HG02943 (cell line): Measurements from ENCODE around the gene DUSP8.
"Not testable (repeated sequence)": the region's sequence is repeated elsewhere in the genome, so short reads cannot be mapped to it uniquely, and the experiment has no call there.

Source experiments
- ATAC-seq: cut with Tn5 transposase; IDR thresholded peaks from one replicate; pipeline ENCODE4 v1.9.1; 2021; ENCODE audit warnings: mild to moderate bottlenecking, low read depth, moderate library complexity; ENCODE audit not compliant: unreplicated experiment

DUSP8 gene

DNA sequence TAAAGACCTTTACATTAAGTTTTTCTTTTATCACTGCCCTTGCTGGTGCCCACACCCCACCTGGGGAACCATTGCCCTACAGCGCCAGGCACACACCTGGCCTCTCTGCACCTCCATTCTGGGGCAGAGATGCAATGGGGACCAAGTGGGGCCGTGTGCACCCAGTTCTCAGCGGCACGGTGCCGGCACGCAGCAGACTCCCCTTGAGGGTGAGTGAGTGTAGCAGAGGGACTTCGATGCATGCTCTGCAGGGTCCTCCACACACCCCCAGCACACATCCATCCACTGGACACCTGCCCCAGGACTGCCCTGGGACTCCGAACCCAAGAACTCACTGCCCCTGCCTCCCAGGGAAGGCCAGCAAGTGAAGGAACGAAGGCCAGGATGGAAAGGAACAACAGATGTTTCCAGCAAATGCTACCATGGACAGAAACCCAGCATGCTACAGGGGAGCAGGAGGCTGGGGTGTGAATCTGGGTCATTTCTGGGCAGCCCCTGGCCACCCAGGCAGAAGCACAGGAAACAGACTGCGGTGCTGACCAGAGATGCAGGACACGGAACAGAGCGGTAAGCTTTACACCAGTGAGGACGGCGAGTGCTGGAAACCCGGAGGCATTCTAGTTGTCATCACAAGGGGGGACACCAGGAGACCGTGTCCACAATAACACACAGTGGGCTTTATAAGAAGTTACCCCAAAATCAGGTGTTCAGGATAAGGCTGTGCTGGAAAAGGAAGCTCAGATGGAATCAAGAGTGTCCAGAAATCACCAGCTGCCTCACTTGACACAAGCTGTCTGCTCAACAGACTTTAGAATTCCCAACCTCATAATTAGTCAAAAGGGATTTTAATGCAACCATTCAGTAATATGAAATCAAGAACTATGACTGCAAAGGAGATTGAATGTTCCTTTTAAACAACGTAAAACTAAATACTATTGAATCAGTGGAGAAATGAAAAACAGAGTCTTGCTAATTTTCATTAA is 52.8 kb downstream of the DUSP8 start:
- no peak for ATAC-seq

DNA sequence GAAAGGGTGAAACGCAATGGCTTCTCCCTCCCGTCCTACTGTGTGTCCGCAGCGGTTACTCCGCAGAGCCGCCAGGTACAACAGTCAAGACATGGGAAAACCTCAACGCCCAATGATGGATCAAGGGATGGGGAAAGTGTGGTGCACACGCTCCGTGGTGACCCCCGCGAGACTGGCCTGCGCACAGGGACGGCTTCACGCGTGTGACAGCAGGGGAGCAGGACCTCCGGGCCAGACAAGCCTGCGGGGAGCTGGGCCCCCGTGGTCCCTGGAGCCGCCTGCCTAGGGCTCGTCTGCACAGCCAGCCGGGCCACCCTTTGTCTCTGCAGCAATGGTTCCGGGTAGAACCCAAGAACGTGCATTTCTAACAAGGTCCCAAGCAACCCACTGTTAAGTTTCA is 53.8 kb downstream of the DUSP8 start:
- ATAC-seq = no peak

DNA sequence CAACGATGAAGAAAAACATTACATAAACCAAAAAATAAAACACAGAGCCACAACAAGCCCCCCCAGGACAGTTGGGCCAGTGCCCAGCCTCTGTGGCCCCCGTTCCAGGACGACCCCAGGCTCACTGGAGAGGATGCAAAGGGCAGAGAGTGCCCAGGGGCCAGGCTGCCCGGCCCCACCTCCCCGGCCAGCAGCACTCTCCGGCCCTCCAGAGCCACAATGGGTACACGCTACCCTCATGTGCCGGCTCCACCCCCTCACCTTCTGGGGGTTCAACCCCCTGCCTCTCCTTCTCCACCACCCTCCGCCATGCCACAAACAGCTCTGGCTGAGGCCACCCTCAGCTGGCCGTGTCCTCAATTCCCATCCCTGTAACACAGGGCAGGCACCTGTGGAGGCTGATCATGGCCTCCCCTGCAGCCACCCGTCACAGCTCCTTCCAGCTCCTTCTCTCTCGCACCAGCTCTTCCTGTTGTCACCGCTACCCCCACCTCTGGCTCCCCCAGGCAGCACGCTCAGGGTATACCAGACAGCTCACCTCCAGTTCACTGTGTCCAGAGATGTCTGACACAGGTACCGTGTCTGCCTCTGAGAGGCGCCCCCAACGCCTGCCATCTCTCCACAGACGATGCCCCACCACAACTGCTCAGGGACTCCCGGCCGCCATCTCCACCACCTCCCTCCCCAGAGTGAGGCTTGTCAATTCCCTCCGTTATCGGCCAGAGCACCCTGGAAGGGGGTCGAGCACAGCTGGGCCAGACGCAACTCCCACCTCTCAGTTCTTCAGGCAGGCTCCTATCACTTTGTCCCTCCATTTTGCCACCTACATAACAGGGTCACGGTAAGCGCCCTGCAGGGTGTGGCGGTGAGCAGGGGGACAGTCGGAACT is 54.7 kb downstream of the DUSP8 start:
- ATAC-seq = no peak

DNA sequence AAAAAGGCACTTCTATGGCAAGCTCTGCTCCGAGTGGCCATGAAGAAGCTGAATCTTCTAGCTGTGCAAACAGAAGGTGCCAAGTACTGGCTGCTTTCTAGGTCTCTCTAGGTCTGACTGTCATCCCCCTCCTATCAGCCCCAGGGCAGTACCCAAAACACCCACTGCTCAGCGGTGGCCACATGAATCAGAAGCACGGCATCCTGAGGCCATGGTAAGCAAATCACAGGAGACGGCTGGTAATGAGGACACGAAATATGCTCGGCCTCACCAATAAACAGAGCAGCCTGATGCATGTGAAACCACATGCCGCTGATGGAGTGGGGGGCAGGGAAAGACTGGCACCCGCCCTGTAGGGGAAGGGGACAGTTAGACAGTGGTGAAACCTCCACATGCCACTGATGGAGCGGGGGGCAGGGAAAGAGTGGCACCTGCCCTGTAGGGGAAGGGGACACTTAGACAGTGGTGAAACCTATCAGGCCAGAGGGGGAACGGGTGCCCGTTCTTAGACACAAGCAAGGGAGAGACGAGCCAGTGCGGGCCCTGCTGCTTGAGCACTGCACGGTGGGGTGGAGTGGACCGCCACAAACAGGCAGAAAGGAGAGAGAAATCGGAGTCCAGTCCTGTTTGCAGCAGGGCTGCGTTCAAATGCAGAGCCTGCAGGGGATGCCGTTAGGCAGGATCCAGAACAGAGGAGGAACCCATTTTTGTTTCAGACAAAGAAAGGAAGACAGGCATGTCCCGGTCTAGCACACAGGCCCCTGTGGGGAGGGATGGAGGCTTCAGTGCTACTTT is 55.6 kb downstream of the DUSP8 start:
- ATAC-seq = no peak

DNA sequence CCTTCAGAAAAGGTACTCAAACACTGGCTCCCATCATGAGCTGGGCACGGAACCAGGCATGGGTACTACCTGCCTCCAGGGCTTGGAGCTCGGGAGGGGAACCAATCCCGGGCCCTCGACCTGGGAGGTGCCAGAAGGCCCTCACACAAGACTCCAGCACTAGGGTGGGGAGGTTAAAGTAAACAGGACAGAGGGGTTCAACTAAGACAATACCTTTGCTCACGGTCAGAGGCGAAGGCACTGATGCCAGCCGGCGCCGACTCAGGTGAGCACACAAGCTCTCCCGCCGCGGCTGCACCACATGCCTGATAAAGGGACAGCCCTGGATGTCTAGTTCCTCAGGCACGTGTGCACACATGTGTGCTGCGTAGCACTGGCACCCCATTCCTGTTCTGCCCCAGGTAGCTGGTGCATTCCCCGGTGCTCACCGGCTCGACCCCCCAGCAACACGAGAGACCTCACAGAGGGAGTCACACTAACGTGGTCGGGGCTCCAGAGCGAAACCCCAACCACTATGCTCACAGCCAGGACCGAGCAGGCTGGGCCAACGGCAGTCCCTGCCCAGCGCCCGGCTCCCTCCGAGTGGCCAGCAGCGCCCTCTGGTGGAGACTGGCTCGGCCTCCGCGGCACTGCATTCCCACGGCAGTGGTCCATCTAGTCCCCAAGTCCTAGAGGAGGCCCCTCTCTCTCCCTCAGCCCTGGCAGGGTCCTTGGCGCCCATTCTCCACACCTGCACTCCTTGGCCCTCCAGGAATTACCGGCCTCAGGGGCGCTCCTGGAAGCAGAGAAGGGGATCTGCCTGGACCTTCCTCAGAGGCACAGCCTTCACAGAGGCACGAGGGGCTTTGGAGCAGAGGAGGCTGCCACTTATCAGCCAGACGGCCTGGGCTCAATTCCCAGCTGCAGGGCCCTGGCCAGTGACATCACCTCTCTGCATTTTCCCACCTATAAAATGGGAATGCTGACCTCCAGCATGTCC is 56.7 kb downstream of the DUSP8 start:
- no peak for ATAC-seq

DNA sequence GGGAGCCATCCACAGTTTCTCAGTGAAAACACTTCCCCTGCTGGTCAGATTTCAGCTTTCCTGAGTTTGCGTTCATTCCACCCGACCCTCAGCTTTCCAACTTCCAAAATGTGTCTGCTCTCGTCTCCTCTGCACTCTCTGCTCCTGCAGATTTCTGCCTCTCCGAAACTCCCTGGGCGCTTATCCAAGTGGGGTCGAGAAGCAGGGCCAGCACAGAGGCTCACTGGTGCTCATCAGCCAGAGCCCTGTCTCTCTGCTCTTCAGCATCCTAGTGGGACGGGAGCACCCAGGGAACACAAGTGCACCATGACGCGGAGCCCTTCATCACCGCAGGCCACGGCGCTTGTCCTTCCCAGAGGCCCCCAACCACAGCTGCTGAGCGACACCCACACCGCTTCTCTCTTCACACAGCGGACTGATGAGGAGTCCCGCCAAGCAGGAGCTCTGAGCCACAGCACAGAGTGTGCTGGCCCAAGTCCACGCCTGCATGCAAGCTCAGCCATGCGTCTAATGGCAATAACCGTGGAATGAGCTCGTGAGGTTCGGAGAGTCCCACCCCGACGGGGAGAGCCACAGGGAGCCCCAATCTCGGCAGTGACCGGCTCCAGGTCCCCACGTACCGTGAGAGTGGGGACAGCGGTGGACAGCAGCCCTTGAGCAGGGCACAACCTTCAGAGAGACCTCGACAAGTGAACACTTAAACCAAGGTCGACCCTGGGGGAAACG is 57.6 kb downstream of the DUSP8 start:
- no peak for ATAC-seq

DNA sequence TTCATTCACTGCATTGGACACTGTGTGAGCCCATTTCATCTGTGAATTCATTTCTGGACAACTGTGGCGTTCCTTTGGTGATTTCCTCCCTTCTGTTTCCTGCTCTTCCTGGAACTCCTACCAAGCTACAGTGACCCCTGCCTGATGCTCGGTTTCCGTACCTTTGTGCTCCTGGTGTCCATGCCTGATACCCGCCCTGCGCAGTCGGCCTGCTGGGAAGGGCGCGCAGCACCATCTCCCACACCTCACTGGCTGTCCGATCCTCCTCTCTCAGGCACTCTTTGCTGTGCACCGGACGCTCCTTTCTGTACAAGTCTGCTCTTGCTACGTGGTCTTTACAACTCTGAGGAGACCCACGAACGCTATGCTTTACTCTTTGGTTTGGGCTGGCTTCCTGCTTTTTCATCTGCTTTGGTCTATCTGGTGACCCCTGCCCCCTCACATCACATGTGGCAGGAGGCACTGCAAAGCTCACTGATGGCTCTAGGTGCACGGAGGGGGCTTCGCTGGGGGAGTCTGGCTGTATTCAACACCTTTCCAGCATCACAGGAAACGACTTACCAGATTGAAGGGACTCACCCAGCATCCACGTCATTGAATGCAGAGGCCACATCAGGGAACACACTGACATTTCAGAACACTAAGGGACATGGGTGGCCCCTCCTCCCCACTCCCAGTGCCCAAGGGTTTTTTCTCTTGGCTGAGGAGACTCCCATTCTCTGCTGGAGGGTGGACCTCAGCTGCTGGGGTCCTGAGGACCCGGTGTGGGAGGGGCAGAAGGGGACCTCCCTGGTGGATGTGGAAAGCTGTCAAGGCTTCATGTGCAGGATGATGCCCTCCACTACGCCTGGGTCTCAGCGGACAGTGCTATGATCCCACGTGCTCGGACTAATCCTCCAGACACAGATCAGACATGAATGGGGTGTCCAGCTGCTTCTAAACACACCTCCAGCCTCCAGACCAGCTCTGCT is 58.5 kb downstream of the DUSP8 start:
- ATAC-seq = no peak

DNA sequence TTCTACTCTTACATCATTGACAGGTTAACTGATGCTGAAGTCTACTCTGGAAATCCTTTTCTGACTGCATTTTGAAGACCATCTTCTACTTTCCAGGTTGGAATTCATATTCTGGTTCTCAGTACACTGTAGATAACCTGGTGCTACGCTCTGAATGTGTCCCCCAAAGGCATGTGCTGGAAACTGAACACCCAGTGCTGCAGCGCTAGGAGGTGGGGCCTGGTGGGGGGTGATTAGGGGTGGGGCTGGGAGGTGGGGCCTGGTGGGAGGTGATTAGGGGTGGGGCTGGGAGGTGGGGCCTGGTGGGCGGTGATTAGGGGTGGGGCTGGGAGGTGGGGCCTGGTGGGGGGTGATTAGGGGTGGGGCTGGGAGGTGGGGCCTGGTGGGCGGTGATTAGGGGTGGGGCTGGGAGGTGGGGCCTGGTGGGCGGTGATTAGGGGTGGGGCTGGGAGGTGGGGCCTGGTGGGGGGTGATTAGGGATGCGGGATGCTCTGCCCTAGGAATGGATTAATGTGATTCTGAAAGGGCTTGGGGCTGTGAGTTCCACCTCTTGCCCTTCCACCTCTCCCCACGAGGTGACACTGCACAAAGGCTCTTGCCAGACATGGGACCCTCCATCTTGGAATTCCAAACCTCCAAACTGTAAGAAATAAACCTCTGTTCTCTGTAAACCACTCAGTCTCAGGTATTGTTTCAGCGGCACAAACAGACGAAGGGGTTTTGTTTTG is 59.4 kb downstream of the DUSP8 start:
- not testable (repeated sequence) for ATAC-seq

- ATAC-seq = no peak
These were observed 60.1 kb downstream of the DUSP8 start for GRCh38 chr11:1511937-1512496.

- no peak for ATAC-seq
These were observed 61.1 kb downstream of the DUSP8 start for GRCh38 chr11:1510928-1511327.

DNA sequence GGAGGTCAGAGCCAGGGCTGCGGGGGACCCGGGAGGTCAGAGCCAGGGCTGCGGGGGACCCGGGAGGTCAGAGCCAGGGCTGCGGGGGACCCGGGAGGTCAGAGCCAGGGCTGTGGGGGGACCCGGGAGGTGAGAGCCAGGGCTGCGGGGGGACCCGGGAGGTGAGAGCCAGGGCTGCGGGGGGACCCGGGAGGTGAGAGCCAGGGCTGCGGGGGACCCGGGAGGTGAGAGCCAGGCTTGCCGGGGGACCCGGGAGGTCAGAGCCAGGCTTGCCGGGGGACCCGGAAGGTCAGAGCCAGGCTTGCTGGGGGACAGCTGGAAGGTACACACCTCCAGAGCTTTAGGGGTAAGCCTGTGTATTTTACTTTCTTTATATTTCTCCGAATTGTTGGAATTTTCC is 61.7 kb downstream of the DUSP8 start:
- not testable (repeated sequence) for ATAC-seq

DNA sequence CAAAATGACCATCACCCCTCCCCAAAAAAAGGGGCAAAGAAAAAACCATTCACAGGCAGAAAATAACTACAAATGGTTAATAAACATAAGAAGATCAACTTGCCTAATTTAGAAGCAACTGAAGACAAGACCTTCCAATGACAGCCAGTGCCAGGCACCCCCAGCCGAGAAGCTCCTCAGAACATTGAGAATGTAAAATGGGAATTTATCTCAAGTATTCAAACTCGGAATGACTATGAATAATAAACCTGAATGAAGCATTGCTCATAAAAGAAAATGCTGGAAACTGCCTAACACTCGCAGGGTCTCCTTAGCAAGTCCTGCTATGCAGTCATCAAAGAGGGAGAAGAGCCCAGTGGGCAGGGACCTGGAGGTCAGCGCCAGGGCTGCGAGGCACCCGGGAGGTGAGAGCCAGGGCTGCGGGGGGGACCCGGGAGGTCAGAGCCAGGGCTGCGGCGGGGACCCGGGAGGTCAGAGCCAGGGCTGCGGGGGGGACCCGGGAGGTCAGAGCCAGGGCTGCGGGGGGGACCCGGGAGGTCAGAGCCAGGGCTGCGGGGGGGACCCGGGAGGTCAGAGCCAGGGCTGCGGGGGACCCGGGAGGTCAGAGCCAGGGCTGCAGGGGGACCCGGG is 62.3 kb downstream of the DUSP8 start:
- no peak for ATAC-seq

DNA sequence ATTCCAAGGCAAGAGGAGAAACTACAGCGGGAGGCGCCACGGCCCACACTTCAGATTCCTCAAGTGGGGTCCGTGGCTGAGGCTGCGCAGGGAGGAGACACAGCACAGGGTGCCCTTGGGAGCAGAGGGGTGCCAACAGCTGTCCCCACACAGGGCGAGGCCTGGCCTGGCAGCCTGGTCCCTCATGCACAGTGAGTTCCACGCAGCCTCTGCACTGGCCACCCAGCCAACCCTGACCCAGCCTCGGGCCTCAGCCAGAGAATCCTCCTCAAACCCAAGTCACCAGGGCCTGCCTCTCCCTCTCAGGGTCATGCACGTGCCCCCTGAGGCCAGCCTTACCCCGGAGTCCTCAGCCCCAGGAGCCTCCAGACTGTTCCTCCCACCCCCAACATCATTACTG is 63.1 kb downstream of the DUSP8 start:
- ATAC-seq = no peak

DNA sequence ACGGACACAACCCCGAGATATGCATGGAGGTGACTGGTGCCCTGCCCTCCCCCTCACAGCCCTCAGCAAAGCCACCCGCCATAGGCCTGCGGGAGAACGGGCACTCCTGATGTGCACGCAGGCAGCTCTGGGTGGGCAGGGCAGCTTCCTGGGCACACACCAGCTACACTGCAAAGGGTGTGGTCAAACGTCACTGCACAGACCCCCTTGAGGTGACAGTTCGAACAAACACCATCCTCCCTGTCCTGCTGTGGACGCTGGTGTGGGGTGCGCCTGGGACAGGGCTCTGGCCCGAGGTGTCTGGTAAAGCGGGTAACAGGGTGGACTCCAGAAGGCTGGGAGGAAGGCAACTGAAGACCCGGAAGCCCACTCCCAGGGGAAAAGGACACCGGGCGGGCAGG is 63.6 kb downstream of the DUSP8 start:
- no peak for ATAC-seq

GRCh38 chr11:1507381-1508140 is 64.5 kb downstream of the DUSP8 start:
- no peak for ATAC-seq
